CD14-positive monocyte (primary cell): ENCODE data around the gene MCOLN3. TPM values are rescaled to one million over a fixed set of nuclear protein-coding genes. Genes with fewer than 3 reads are reported as not detected.

Source experiments
- DNase-seq, 3 donors: peaks; one replicate each; pipeline ENCODE4 v3.0.0-alpha.2; 2011 to 2022
- H2AFZ ChIP-seq: 2 replicates; pipeline ENCODE4 v1.6.0; 2012; ENCODE audit warnings: mild to moderate bottlenecking, low read depth, low read length, inconsistent platforms; ENCODE audit not compliant: insufficient read depth, poor library complexity, severe bottlenecking
- H3K27ac ChIP-seq, 2 donors: 1 replicate in 1 of 2; 2 replicates in 1 of 2; pipeline ENCODE4 v1.5.1; 2012 to 2013; ENCODE audit warnings: low read length in 2 of 2, control low read depth in 1 of 2, inconsistent platforms in 1 of 2, low read depth in 1 of 2, mild to moderate bottlenecking in 1 of 2
- H3K27me3 ChIP-seq, 2 donors: one replicate each; pipeline versions ENCODE4 v1.6.0 to v1.6.1; 2011 to 2013; ENCODE audit warnings: low read length in 2 of 2; ENCODE audit not compliant: control insufficient read depth in 2 of 2, insufficient read depth in 2 of 2
- H3K36me3 ChIP-seq, 2 donors: replicated peaks in 1 of 2; 1 replicate in 1 of 2; 2 replicates in 1 of 2; pipeline versions ENCODE4 v1.5.1 to v1.6.1; 2012 to 2013; ENCODE audit warnings: low read length in 2 of 2, control low read depth in 1 of 2, inconsistent platforms in 1 of 2, mild to moderate bottlenecking in 1 of 2; ENCODE audit not compliant: insufficient read depth in 2 of 2, control insufficient read depth in 1 of 2
- H3K4me1 ChIP-seq, 2 donors: 1 replicate in 1 of 2; 2 replicates in 1 of 2; pipeline versions ENCODE4 v1.5.1 to v1.6.1; 2012 to 2013; ENCODE audit warnings: low read length in 2 of 2, control low read depth in 1 of 2, inconsistent platforms in 1 of 2, mild to moderate bottlenecking in 1 of 2, moderate library complexity in 1 of 2; ENCODE audit not compliant: insufficient read depth in 2 of 2, control insufficient read depth in 1 of 2
- H3K4me2 ChIP-seq: replicated peaks from 2 replicates; pipeline ENCODE3; 2012; ENCODE audit warnings: low read length, moderate library complexity, mild to moderate bottlenecking; ENCODE audit not compliant: poor library complexity, severe bottlenecking; ENCODE audit errors: extremely low read depth
- H3K4me3 ChIP-seq, 3 experiments: fragments of 200-600 bp in 1 of 3; sonication (generic) in 1 of 3; replicated peaks in 1 of 3; 1 replicate in 2 of 3; 2 replicates in 1 of 3; pipeline ENCODE4 v1.5.1; 2011 to 2013; ENCODE audit warnings: low read length in 3 of 3, mild to moderate bottlenecking in 3 of 3, control low read depth in 2 of 3, low read depth in 2 of 3, inconsistent platforms in 1 of 3, moderate library complexity in 1 of 3
- H3K79me2 ChIP-seq: 2 replicates; pipeline ENCODE4 v1.6.0; 2012; ENCODE audit warnings: mild to moderate bottlenecking, control low read depth, inconsistent platforms, low read length, moderate library complexity; ENCODE audit not compliant: insufficient read depth
- H3K9ac ChIP-seq: 2 replicates; pipeline ENCODE4 v1.6.0; 2017; ENCODE audit warnings: low read length, mild to moderate bottlenecking; ENCODE audit not compliant: insufficient read depth, poor library complexity, severe bottlenecking
- H3K9me3 ChIP-seq, 2 donors: replicated peaks in 1 of 2; 1 replicate in 1 of 2; 2 replicates in 1 of 2; pipeline versions ENCODE4 v1.5.1 to v1.6.1; 2012 to 2013; ENCODE audit warnings: low read length in 2 of 2, control low read depth in 1 of 2; ENCODE audit not compliant: control insufficient read depth in 1 of 2, insufficient read depth in 1 of 2
- H4K20me1 ChIP-seq: 2 replicates; pipeline ENCODE4 v1.6.0; 2012; ENCODE audit warnings: mild to moderate bottlenecking, low read length, control low read depth, moderate library complexity; ENCODE audit not compliant: insufficient read depth
- H3K27ac Mint-ChIP-seq, 7 donors: one replicate each; pipeline ENCODE4 v1.8.0; 2020; ENCODE audit warnings: mild to moderate bottlenecking in 7 of 7, mixed read lengths in 7 of 7, moderate library complexity in 6 of 7, inconsistent platforms in 2 of 7
- H3K27me3 Mint-ChIP-seq, 3 donors: one replicate each; pipeline ENCODE4 v1.8.0; 2021 to 2022; ENCODE audit warnings: low read depth in 3 of 3, mild to moderate bottlenecking in 3 of 3, mixed read lengths in 3 of 3, moderate library complexity in 3 of 3, inconsistent platforms in 1 of 3
- H3K36me3 Mint-ChIP-seq, 2 donors: one replicate each; pipeline ENCODE4 v1.8.0; 2020; ENCODE audit warnings: mixed read lengths in 2 of 2, inconsistent platforms in 1 of 2, mild to moderate bottlenecking in 1 of 2
- H3K4me1 Mint-ChIP-seq: one replicate; pipeline ENCODE4 v1.8.0; 2020; ENCODE audit warnings: mild to moderate bottlenecking, mixed read lengths
- H3K4me3 Mint-ChIP-seq, 2 donors: one replicate each; pipeline ENCODE4 v1.8.0; 2020; ENCODE audit warnings: mild to moderate bottlenecking in 2 of 2, mixed read lengths in 2 of 2, moderate library complexity in 1 of 2
- H3K9me3 Mint-ChIP-seq, 7 donors: one replicate each; pipeline ENCODE4 v1.8.0; 2020 to 2022; ENCODE audit warnings: mixed read lengths in 7 of 7, mild to moderate bottlenecking in 6 of 7, moderate library complexity in 6 of 7, inconsistent platforms in 2 of 7
- CTCF ChIP-seq: fragments of 200-600 bp; IDR thresholded peaks from one replicate; pipeline ENCODE4 v1.8.0; 2022; ENCODE audit warnings: antibody characterized with exemption, mild to moderate bottlenecking
- WGBS: methylation state at CpG from one replicate; pipeline ENCODE4 v1.1.5; 2013; ENCODE audit warnings: missing lambda C conversion rate; ENCODE audit not compliant: insufficient coverage; 5-methylcytosine and 5-hydroxymethylcytosine counted together
- intact Hi-C, 2 donors: fragments of 100-400 bp; cut with micrococcal nuclease; formaldehyde crosslinking; loops; one replicate each; pipeline versions ENCODE4 v1.15.0 to v1.15.1; 2023
- polyA plus RNA-seq, 3 donors: library from polyadenylated mRNA; depleted of rRNA in 1 of 3; unstranded in 2 of 3; stranded (reverse) in 1 of 3; fragments of 300-500 nt in 2 of 3; fragments of >200 nt in 1 of 3; fragmentation: Illumina TruSeq in 2 of 3; gene quantifications; 1 replicate in 2 of 3; 2 replicates in 1 of 3; pipeline ENCODE4 v1.2.3, GENCODE V29; 2012 to 2021

MCOLN3 gene
- polyA plus RNA-seq, 3 donors: 0.03 TPM; not detected in 2

- H3K27me3 ChIP-seq: no peaks in the 10 kb centered on the region
- no peak for DNase-seq
- no peak overlapping the region for H2AFZ ChIP-seq
- Mint-ChIP-seq H3K9me3 (no peaks in the 10 kb centered on the region), H3K36me3 (no peaks in the 10 kb centered on the region), H3K4me3 (no peak overlapping the region), H3K27me3 (peaks cover 0 to 2% (median 0%) of the 10 kb centered on the region in 3 donors), H3K27ac (no peak overlapping the region), H3K4me1 (peaks cover 7% of the 10 kb centered on the region)
- H3K4me1 ChIP-seq: peaks cover 7% of the 10 kb centered on the region in 2 donors
- no peaks in the 10 kb centered on the region for H4K20me1 ChIP-seq
- no peak overlapping the region for H3K4me2 ChIP-seq
- no peak overlapping the region for H3K4me3 ChIP-seq
- TF ChIP-seq CTCF: no peak
- H3K27ac ChIP-seq: no peak overlapping the region
- no peaks in the 10 kb centered on the region for H3K79me2 ChIP-seq
- no peaks in the 10 kb centered on the region for H3K36me3 ChIP-seq
- no peaks in the 10 kb centered on the region for H3K9me3 ChIP-seq
- no peak overlapping the region for H3K9ac ChIP-seq
- intact Hi-C loops: no loop called here
Measured at GRCh38 chr1:85089203-85089602, 40.9 kb upstream of the MCOLN3 start.

GRCh38 chr1:85088408-85088784 is 40.1 kb upstream of the MCOLN3 start:
- no peaks in the 10 kb centered on the region for H3K36me3 ChIP-seq
- intact Hi-C loops: no loop called here
- no CpG with 5 or more reads among the region's 2 CpGs for WGBS
- H3K36me3 Mint-ChIP-seq: no peaks in the 10 kb centered on the region
- H3K4me3 Mint-ChIP-seq: no peak overlapping the region
- peaks cover 7% of the 10 kb centered on the region in 2 donors for H3K4me1 ChIP-seq
- no peak overlapping the region for H2AFZ ChIP-seq
- no peak overlapping the region for H3K9ac ChIP-seq
- H3K27me3 Mint-ChIP-seq: peaks cover 0 to 2% (median 1%) of the 10 kb centered on the region in 3 donors
- DNase-seq: no peak
- TF ChIP-seq CTCF: no peak
- peaks cover 7% of the 10 kb centered on the region for H3K4me1 Mint-ChIP-seq
- no peaks in the 10 kb centered on the region for H3K27me3 ChIP-seq
- H3K9me3 ChIP-seq: no peaks in the 10 kb centered on the region
- H3K9me3 Mint-ChIP-seq: no peaks in the 10 kb centered on the region
- H3K4me3 ChIP-seq: no peak overlapping the region
- no peaks in the 10 kb centered on the region for H4K20me1 ChIP-seq
- H3K27ac Mint-ChIP-seq: no peak overlapping the region
- no peak overlapping the region for H3K4me2 ChIP-seq
- no peaks in the 10 kb centered on the region for H3K79me2 ChIP-seq
- H3K27ac ChIP-seq: no peak overlapping the region
